GM19193 (cell line): ENCODE data around the gene CCSER2.

Experiments
- POLR2A ChIP-seq: IDR thresholded peaks from 4 replicates; pipeline ENCODE4 v1.6.1; 2011; ENCODE audit not compliant: insufficient read depth, insufficient read length; ENCODE audit errors: extremely low read depth

The CCSER2 gene

DNA sequence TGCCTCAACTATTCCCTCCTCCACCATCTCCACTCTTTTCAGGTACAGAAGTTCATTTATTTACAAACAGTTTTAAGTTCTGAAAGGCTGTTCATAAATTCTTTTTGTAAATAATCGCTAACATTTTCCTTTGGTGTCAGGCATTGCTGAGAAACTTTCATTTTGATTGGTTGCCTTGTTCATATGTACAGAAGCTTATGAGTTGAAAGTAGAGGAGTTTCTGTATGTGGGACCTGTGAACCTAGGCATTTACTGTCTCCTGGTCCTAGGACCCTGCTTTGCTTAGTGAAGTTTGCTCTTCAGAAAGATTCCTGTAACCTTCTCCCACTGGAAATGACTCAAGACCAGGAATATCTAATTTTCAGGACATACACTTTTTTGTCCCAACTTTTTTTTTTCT lies 30.4 kb downstream of the CCSER2 start:
- TF ChIP-seq POLR2A: no peak

DNA sequence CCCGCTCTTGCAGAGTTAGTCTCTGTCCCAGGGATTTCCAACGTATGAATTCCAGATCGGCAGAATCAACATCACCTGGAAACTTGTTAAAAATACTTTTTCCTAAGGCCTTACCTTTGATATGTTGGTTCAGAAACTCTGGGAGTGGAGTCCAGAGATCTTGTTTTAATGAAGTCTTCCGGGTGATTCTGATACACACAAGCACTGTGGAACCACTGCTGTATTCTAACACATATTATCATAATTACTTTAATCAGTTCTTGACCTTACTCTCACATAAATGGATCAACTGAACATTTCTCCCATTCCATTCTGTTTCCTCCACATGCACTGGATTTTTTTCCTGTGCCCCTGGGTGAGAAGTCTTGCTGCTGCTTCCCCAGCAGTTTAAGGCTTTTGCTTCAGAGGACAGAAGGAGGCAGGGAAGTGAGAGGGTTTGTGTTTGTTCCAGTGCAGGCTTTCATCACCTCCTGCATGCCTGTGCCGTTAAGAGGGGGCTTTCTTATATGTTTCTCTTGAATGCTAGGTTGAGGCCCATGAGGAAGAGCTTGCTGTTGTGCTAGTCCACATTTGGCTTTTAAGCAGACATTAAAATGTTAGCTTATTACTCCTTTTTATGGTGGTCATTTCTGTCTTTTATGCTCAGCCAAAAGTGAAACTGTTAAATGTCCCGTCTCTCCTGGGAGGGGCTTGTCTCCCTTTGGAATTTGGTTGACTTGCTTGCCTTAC lies 32.4 kb downstream of the CCSER2 start:
- TF ChIP-seq POLR2A: no peak

DNA sequence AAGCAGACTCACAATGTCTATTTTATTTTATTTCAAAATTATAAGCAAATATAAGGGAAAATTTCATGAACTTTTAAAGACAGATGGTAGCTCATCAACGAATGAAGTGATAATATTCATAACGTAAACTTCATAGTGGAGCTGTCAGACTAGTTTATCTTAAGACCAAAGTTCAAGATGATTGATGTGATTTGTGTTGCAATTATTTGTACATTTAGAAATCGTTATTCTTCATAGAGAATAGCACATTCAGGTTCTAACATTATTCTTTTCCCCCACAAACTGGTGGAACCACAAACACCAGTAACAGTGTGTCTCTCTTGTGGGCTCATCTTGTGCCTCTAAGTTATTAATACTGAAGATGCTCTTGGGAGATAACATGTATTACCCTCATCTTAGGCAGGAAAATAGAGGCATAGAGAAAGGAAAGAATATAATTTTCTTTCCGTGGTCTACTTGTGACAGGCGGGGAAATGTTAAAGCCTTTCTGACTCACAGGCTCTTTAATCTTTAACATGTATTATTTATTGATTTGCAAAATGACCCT lies 37.0 kb downstream of the CCSER2 start:
- TF ChIP-seq POLR2A: no peak

DNA sequence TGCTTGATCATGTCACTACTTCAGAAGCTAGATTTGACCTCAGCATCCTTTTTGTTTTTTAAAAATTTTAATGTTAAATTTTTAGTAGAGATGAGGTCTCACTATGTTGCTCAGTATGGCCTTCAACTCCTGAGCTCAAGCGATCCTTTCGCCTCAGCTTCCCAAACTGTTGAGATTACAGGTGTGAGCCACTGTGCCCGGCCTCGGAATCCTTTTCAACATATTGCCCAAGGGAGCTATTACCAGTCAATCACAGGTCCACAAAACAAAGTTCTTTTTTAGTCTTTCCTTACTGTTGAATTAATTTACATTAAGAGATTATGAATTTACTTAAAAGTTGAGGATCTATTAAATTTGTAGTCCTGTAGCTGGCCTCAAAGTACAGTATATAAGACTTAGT lies 37.7 kb downstream of the CCSER2 start:
- TF ChIP-seq POLR2A: no peak

DNA sequence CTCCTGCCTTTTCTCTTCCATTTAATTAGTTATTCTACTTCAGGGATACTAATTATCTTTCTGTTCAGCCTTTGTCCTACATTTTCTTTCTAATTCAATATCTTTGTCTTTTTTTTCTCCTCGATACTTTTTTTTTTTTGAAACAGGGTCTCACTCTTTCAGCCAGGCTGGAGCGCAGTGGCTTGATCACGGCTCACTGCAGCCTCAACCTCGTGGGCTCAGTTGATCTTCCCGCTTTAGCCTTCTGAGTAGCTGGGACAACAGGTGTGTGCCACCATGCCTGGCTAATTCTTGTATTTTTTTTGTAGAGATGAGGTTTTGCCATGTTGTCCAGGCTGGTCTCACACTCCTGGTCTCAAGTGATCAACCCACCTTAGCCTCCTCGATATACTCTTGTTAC lies 38.9 kb downstream of the CCSER2 start:
- no peak for TF ChIP-seq POLR2A

DNA sequence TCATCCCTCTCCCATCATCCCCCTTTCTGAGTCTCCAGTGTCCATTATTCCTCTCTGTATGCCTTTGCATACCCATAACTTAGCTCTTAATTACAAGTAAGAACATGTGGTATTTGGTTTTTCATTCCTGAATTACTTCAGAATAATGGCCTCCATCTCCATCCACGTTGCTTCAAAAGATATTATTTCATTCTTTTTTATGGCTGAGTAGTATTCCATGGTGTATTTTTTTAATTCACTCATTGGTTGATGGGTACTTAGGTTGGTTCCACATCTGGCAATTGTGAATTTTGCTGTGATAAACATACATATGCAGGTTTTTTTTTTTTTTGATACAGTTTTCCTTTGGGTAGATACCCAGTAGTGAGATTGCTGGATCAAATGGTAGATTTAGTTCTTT lies 40.4 kb downstream of the CCSER2 start:
- TF ChIP-seq POLR2A: no peak

DNA sequence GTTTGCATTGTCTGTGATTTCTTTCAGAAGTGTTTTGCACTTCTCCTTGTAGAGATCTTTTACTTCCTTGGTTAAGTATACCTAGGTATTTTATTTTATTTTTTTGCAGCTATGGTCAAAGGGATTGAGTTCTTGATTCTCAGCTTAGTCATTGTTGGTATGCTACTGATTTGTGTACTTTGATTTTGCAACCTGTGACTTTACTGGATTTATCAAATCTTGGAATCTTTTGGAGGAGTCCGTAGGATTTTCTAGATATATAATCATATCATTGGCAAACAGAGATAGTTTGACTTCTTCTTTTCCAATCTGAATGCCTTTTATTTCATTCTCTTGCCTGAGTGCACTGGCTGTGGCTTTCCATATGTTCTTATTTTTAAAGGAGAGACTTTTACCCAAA lies 41.9 kb downstream of the CCSER2 start:
- TF ChIP-seq POLR2A: no peak

DNA sequence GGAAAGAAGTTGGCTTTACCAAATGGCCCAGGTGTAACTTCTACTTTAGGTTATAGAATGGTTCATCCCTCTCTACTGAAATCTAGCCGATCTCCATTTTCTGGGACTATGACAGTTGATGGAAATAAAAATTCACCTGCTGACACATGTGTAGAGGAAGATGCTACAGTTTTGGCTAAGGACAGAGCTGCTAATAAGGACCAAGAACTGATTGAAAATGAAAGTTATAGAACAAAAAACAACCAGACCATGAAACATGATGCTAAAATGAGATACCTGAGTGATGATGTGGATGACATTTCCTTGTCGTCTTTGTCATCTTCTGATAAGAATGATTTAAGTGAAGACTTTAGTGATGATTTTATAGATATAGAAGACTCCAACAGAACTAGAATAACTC lies 43.6 kb downstream of the CCSER2 start:
- TF ChIP-seq POLR2A: no peak

DNA sequence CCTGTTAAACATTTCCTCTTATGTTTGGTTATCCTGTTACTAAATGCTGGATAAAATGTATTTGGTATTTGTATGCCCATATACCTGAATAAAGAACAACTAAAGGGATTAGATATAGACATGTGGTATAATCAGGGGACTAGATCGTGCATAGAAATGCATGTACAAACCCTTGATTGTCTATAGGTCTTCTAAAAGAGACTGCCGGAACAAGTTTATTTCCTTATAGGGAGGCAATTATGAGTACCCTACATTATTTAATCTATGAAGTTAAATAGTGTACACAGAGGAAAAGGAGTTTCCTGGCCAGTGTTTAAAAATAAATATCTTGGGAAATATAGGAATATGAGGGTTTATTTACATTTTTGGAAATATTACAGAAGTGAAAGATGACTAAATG lies 44.6 kb downstream of the CCSER2 start:
- TF ChIP-seq POLR2A: no peak

DNA sequence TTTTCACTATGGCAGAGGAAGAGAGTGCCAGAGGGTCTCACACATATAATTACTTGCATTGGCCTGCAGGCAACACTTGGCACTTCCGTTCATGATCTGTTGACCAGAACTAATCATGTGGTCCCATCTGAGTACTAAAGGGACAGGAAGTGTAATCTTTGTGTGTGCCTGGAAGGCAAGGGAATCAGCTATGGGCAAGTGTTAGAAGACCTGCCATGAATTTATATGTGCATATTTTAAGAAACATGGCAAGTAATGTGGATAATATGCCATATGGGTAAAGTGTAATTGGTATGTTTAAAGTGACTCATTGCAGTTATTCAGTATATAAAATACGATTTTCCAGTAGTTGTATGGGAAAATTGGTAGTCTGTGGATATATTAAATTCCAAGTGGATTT lies 46.1 kb downstream of the CCSER2 start:
- TF ChIP-seq POLR2A: no peak

DNA sequence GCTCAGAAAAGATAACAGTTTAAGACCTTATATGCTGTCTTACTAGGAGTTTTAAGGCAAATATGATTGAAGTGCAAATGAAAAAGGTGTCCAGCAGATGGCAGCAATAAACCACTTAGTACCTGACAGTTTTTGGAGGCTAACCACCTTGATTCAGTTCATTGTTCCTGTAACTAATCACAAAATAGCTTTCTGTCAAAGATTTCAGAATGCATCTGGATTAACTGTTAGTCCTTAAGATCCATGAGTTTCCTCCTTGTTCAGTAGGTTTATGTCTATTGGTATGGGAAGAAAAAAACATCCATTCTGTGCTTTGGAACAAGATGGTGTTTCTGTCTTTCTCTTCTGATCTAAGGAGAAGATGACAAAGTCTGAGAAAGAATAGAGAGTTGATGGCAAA lies 46.6 kb downstream of the CCSER2 start:
- TF ChIP-seq POLR2A: no peak

DNA sequence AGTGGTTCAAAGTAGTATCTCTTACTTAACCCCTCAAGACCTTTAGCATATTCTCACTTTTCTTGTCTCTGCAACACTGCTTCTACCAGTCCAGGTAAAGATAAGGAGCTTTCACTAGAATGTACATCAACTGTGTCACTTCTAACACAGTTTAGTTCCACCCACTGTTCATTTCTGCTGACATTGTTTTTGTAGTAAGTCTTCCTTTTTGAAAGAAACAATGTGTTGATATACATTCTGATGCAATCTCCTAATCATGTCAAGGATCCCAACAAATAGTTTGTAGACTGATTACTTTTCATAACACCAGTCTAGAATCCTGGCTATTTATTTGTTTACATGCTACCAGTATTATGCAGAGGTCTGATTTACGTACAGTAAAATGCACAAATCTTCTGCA lies 47.5 kb downstream of the CCSER2 start:
- TF ChIP-seq POLR2A: no peak

DNA sequence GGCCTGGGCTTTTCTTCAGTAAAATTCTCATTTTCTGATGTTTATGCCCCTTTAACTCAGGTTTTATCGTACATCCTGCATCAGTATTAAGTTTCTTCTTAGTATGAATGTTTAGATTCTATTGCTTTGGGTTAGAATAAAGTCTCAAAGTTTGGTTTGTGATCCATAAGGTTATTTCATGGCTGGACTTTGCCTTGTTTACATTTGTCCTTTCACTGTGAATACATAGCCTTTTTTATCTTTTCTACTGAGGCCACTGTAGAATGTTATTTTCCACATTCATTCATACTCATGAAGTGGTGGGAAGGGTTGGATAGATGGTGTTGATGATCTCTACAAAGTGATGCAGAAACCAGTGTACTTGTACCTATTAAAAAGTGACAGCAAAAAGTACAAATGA lies 59.8 kb downstream of the CCSER2 start:
- no peak for TF ChIP-seq POLR2A

DNA sequence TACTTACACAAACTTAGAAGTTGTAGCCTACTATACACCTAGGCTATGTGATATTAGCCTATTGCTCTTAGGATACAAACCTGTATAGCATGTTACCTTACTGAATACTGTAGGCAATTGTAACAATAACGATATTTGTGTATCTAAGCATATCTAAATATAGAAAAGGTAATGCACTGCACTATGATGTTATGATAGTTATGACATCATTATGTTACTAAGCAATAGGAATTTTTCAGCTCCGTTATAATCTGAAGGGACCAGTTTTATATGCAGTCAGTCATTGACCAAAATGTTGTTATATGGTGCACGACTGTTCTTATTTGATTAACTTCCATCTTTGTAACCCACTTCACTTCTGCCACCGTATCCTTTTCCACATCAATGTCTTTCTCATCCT lies 62.0 kb downstream of the CCSER2 start:
- no peak for TF ChIP-seq POLR2A

DNA sequence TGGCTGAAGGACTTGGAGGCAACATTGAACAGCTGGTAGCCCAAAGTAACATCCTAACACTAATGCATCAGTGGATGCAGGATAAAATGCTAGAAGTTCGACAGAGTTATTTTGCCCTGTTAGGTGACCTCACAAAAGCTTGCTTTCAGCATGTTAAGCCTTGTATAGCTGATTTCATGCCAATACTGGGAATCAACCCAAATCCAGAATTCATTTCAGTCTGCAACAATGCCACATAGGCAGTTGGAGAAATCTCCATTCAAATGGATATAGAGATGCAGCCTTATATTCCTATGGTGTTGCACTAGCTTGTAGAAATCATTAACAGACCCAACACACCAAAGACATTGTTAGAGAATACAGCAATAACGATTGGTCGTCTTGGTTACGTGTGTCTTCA lies 62.9 kb downstream of the CCSER2 start:
- no peak for TF ChIP-seq POLR2A

DNA sequence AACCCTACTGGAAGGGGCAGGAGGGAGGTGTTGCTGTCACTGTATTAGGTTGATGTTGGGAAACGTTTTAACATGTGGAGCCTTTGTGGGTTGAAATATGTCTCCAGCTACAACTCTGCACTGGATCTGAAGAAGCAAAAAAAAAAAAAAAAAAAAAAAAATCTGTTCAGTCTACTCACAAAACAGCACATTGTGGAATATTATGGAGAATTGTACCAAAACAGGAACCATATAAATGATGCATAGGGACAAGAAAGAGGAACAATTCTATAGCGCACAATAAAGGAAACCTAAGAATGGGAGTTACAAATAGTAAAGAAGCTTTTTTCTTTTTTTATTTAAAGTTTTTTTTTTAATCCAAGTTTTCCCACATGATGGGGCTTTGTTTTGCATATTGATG lies 63.8 kb downstream of the CCSER2 start:
- TF ChIP-seq POLR2A: no peak

DNA sequence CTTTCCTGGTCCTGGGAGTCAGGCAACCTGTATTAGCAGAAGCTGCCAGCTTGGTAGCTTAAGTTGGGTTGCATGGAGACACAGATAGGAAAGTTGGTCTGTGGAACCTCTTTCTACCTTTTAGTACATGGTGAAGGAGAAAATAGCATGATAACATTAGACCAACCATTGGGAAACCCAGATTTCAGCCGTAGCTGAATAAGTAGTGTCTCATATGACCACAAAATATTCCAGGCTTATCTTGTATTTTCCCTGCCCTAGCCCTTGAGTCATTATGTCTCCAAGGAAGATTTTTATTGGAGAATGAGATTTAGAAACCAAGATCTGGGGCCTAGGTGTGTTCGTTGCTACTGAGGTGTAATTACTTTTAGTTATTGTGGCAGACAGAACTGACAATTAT lies 67.2 kb downstream of the CCSER2 start:
- TF ChIP-seq POLR2A: no peak
